Activated naive CD4-positive, alpha-beta T cell treated with anti-CD3 and anti-CD28 coated beads, Interleukin-2, amount 50 U/mL, for 72 hours (primary cell): ENCODE results near the gene LMO7. TPM values are rescaled to one million over a fixed set of nuclear protein-coding genes. Genes with fewer than 3 reads are reported as not detected.
A peak's percentile ranks its signal among the peaks of the same experiment; 100 is the strongest.

Experiments used
- ATAC-seq, 2 donors: fragments of 150-1000 bp; cut with Tn5 transposase; 2 replicates each; pipeline ENCODE4 v1.10.0; 2021; ENCODE audit warnings: mild to moderate bottlenecking in 2 of 2, moderate library complexity in 2 of 2
- DNase-seq, 2 donors: peaks; one replicate each; pipeline ENCODE4 v3.0.0; 2021 to 2022; ENCODE audit warnings: low spot score in 2 of 2
- H3K27ac Mint-ChIP-seq, 2 donors: one replicate each; pipeline ENCODE4 v1.8.0; 2022; ENCODE audit warnings: mild to moderate bottlenecking in 2 of 2, mixed read lengths in 2 of 2
- H3K36me3 Mint-ChIP-seq, 2 donors: one replicate each; pipeline ENCODE4 v1.8.0; 2022; ENCODE audit warnings: mixed read lengths in 2 of 2
- H3K9me3 Mint-ChIP-seq, 2 donors: one replicate each; pipeline ENCODE4 v1.8.0; 2022; ENCODE audit warnings: mixed read lengths in 2 of 2
- total RNA-seq, 2 donors: library from RNA; stranded (reverse); gene quantifications; one replicate each; pipeline ENCODE4 v1.2.3, GENCODE V29; 2022

LMO7 gene
- 10 to 100 TPM; 12.5 to 31.1 TPM for total RNA-seq

GRCh38 chr13:75635828-75636435 is at the start of gene LMO7:
LMO7 (plus strand) TSS chr13:75636330; CDS start chr13:75636658, 328 bp downstream.
- Mint-ChIP-seq H3K27ac (no peak within 1 kb of the TSS), H3K36me3 (no peaks in the 10 kb centered on the region), H3K9me3 (no peaks in the 10 kb centered on the region)
- DNase-seq: peak; percentile 50 to 65
- peak; percentile 70 to 76 for ATAC-seq

DNA sequence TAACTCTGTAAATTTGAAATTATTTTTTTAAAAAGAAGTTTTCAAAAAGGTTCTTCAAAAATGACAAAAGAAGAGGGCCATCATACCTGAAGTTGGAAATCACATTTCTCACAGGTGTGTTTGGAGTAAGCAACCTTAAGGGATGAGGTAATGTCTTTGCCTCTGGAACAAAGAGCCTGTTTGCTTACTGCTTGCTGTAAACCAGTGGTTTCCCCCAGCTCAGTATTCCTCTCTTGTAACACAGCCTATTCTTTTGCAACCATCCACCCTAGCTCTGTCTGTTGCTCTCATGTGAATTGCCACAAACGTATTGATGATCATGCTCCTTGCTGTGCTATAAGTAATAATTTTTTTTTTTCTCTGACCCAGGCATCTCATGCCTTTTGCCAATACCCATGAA is 48.5 kb upstream of the LMO7 start:
- H3K36me3 Mint-ChIP-seq: peaks cover 24 to 39% of the 10 kb centered on the region in 2 donors
- no peak for ATAC-seq
- no peak overlapping the region for H3K27ac Mint-ChIP-seq
- no peak for DNase-seq
- peaks cover 13 to 17% of the 10 kb centered on the region in 2 donors for H3K9me3 Mint-ChIP-seq

GRCh38 chr13:75596657-75597182 is 39.4 kb upstream of the LMO7 start:
- DNase-seq (no peak), ATAC-seq (no peak)
- Mint-ChIP-seq H3K27ac (no peak overlapping the region), H3K9me3 (no peaks in the 10 kb centered on the region), H3K36me3 (peaks cover 11 to 25% of the 10 kb centered on the region in 2 donors)

DNA sequence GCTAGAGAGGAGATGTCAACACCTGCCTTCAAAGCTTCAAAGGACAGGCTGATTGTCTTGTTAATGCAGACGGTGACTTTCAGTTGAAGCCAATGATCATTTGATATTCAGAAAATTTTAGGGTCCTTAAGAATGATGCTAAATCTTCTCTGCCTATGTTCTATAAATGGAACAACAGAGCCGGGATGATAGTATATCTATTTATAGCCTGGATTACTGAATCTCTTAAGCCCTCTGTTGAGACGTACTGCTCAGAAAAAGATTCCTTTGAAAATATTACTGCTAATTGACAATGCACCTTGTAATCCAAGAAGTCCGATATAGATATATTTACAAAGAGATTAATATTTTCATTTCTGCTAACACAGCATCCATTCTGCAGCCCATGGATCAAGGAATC is 35.8 kb upstream of the LMO7 start:
- peaks cover 11 to 23% of the 10 kb centered on the region in 2 donors for H3K36me3 Mint-ChIP-seq

GRCh38 chr13:75603038-75603437 is 33.1 kb upstream of the LMO7 start:
- no peak for ATAC-seq
- H3K9me3 Mint-ChIP-seq: no peaks in the 10 kb centered on the region
- H3K27ac Mint-ChIP-seq: no peak overlapping the region
- H3K36me3 Mint-ChIP-seq: peaks cover 13% of the 10 kb centered on the region in 2 donors
- DNase-seq: no peak

More for the DNA sequence above, 35.8 kb upstream of the LMO7 start:
- DNase-seq (no peak), ATAC-seq (no peak)
- H3K9me3 Mint-ChIP-seq: no peaks in the 10 kb centered on the region
- H3K27ac Mint-ChIP-seq: no peak overlapping the region

GRCh38 chr13:75607447-75607846 is 28.7 kb upstream of the LMO7 start:
- peaks cover 10 to 13% of the 10 kb centered on the region in 2 donors for H3K36me3 Mint-ChIP-seq
- H3K9me3 Mint-ChIP-seq: no peaks in the 10 kb centered on the region
- ATAC-seq (no peak), DNase-seq (no peak)
- no peak overlapping the region for H3K27ac Mint-ChIP-seq

GRCh38 chr13:75610466-75610865 is 25.7 kb upstream of the LMO7 start:
- ATAC-seq (no peak), DNase-seq (no peak)
- peaks cover 10 to 13% of the 10 kb centered on the region in 2 donors for H3K36me3 Mint-ChIP-seq
- no peak overlapping the region for H3K27ac Mint-ChIP-seq
- H3K9me3 Mint-ChIP-seq: no peaks in the 10 kb centered on the region

DNA sequence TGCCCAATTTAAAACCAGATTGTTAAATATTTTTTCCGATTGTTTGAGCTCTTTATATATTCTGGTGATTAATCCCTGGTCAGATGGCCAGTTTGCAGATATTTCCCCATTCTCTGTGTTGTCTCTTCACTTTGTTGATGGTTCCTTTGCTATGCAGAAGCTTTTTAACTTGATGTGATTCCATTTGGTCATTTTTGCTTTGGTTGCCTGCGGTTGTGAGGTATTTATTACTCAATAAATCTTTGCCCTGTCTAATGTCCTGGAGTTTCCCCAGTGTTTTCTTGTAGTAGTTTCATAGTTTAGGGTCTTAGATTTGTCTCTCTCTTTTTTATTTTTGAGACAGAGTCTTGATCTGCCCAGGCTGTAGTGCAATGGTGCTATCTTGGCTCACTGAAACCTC is 23.8 kb upstream of the LMO7 start:
- DNase-seq (no peak), ATAC-seq (no peak)
- no peaks in the 10 kb centered on the region for H3K9me3 Mint-ChIP-seq
- H3K36me3 Mint-ChIP-seq: no peaks in the 10 kb centered on the region
- H3K27ac Mint-ChIP-seq: no peak overlapping the region

GRCh38 chr13:75617230-75617629 is 18.9 kb upstream of the LMO7 start:
- DNase-seq: no peak
- Mint-ChIP-seq H3K36me3 (no peaks in the 10 kb centered on the region), H3K27ac (no peak overlapping the region), H3K9me3 (no peaks in the 10 kb centered on the region)
- no peak for ATAC-seq

- Mint-ChIP-seq H3K9me3 (no peaks in the 10 kb centered on the region), H3K27ac (no peak overlapping the region), H3K36me3 (no peaks in the 10 kb centered on the region)
- no peak for ATAC-seq
- DNase-seq: no peak
Observed at GRCh38 chr13:75618308-75618707, 17.8 kb upstream of the LMO7 start.

DNA sequence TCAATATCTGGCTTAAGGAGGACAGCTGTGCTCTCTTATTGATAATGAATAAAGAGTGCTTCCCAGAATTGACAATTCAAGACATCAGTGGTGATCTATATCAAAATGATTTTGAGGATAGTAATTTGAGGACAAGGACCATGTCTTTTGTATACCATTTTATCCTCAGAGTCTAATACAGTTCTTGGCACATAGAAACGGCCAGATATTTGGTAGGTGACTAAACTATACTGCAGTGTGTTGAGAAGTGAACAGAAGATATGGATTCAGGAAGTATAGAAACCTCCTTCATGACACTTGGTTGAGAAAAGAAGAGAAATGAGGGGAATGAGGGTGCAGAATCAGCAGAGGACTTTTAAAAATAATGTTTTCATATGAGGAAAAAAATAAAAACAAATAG is 16.1 kb upstream of the LMO7 start:
- Mint-ChIP-seq H3K9me3 (no peaks in the 10 kb centered on the region), H3K27ac (no peak overlapping the region), H3K36me3 (peaks cover 0 to 2% of the 10 kb centered on the region in 2 donors)
- DNase-seq (no peak), ATAC-seq (no peak)

GRCh38 chr13:75621147-75621546 is 15.0 kb upstream of the LMO7 start:
- ATAC-seq (no peak), DNase-seq (no peak)
- Mint-ChIP-seq H3K27ac (no peak overlapping the region), H3K9me3 (no peaks in the 10 kb centered on the region), H3K36me3 (peaks cover 8 to 13% of the 10 kb centered on the region in 2 donors)

GRCh38 chr13:75628801-75629200 is 7.3 kb upstream of the LMO7 start:
- Mint-ChIP-seq H3K36me3 (peaks cover 8 to 13% of the 10 kb centered on the region in 2 donors), H3K9me3 (no peaks in the 10 kb centered on the region), H3K27ac (no peak overlapping the region)
- ATAC-seq (no peak), DNase-seq (no peak)

DNA sequence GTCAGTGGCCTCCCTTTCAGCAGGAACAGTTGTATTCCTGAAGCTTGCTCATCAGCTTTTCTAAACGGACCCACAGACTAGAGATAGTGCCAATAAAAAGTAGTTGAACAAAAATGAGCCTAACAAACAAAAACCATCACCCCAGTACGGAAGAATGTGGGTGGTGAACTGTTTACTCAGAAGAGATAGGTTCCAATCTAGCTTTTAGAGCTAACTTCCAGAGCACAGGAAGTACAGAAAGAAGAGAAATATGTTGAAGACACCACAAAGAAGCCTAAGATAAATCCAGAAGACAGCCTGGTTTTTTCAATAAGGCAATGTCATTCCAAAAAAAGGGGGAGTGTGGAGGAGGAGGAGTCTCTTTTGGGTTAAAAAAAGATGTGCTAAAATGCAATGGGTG is 2.8 kb upstream of the LMO7 start:
- no peak for ATAC-seq
- no peaks in the 10 kb centered on the region for H3K36me3 Mint-ChIP-seq
- H3K27ac Mint-ChIP-seq: no peak overlapping the region
- H3K9me3 Mint-ChIP-seq: no peaks in the 10 kb centered on the region
- DNase-seq: no peak

GRCh38 chr13:75635101-75635827 is 866 bp upstream of the LMO7 start:
- no peak overlapping the region for H3K27ac Mint-ChIP-seq
- peak in 1 of 2 donors; percentile 3 for DNase-seq
- no peak for ATAC-seq
- no peaks in the 10 kb centered on the region for H3K9me3 Mint-ChIP-seq
- H3K36me3 Mint-ChIP-seq: no peaks in the 10 kb centered on the region

DNA sequence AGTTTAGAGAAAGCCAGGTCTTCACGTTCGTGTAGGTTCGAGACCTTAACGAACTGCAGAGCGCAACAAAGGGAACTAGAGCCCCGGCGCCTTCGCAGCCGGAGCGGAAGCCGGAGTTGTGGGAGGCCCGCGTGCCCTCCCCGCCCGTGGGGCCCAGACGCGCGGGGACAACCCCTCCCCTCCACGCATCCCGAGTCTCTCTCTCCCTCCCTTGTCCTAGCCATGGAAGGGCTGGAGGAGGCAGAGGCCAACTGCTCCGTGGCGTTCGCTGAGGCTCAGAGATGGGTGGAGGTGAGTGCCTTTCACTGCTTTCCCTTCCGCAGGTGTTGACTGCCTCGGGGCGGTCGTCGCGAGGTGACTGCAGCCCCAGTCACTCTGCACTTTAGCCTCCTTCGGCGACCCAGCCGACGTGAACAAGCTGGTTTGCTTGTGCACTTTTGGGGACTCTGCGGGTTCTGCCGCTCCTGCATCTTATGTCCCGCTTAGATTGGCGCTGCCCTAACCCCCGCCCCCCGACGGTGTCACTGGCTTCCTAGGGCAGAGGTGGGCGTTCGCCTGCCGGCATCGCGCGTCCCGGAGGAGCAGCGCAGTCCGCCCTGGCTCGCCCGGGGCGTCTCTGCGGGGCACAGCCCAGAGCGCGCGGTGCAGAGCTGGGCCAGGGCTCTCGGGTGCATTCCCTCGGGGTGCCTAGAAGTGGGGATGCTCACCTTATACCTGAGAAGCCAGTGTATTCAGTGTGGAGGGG is 478 bp downstream of the LMO7 start:
- Mint-ChIP-seq H3K9me3 (no peaks in the 10 kb centered on the region), H3K27ac (no peak overlapping the region), H3K36me3 (no peaks in the 10 kb centered on the region)
- DNase-seq: peak; percentile 36 to 65
- ATAC-seq: peak; percentile 60 to 65

GRCh38 chr13:75637181-75637750 is 1.1 kb downstream of the LMO7 start:
- ATAC-seq (no peak), DNase-seq (no peak)
- Mint-ChIP-seq H3K9me3 (no peaks in the 10 kb centered on the region), H3K27ac (no peak overlapping the region), H3K36me3 (no peaks in the 10 kb centered on the region)
